Measurements from ENCODE around the gene COMMD1.

The COMMD1 gene

GRCh38 chr2:62180975-62181374, 275.5 kb downstream of the COMMD1 start:
- no peak for DNase-seq (ENCODE audit: low read depth)

GRCh38 chr2:62181843-62182242, 276.4 kb downstream of the COMMD1 start:
- no peak for DNase-seq (ENCODE audit: low read depth)

GRCh38 chr2:62184512-62185230, 279.2 kb downstream of the COMMD1 start:
- DNase-seq (ENCODE audit: low read depth) = no peak
